ENCODE data around the gene KCNK1.

KCNK1 gene

GRCh38 chr1:233640179-233640578 is 26.3 kb downstream of the KCNK1 start:
- DNase-seq = no peak

- DNase-seq = no peak
Observed at GRCh38 chr1:233641029-233641428, 27.1 kb downstream of the KCNK1 start.

GRCh38 chr1:233647073-233647472 is 33.2 kb downstream of the KCNK1 start:
- no peak for DNase-seq

- no peak for DNase-seq
Observed at GRCh38 chr1:233647636-233648035, 33.7 kb downstream of the KCNK1 start.

GRCh38 chr1:233651061-233651460 is 37.2 kb downstream of the KCNK1 start:
- no peak for DNase-seq

- no peak for DNase-seq
Observed at GRCh38 chr1:233651563-233652233, 37.8 kb downstream of the KCNK1 start.

- DNase-seq = no peak
Observed at GRCh38 chr1:233652526-233652925, 38.6 kb downstream of the KCNK1 start.

- DNase-seq = no peak
Observed at GRCh38 chr1:233654658-233655280, 40.9 kb downstream of the KCNK1 start.

GRCh38 chr1:233655301-233655740 is 41.4 kb downstream of the KCNK1 start:
- no peak for DNase-seq

GRCh38 chr1:233656032-233656635 is 42.2 kb downstream of the KCNK1 start:
- no peak for DNase-seq

GRCh38 chr1:233656687-233657086 is 42.8 kb downstream of the KCNK1 start:
- no peak for DNase-seq

- DNase-seq = no peak
Observed at GRCh38 chr1:233657466-233657865, 43.6 kb downstream of the KCNK1 start.

- no peak for DNase-seq
Observed at GRCh38 chr1:233659495-233659894, 45.6 kb downstream of the KCNK1 start.

- no peak for DNase-seq
Observed at GRCh38 chr1:233661376-233662159, 47.7 kb downstream of the KCNK1 start.

- DNase-seq = peak in 1 of 2 experiments; percentile 31
Observed at GRCh38 chr1:233662575-233663304, 48.8 kb downstream of the KCNK1 start.

GRCh38 chr1:233664253-233664652 is 50.3 kb downstream of the KCNK1 start:
- DNase-seq = peak in 1 of 2 experiments; percentile 40

GRCh38 chr1:233664804-233665574 is 51.1 kb downstream of the KCNK1 start:
- no peak for DNase-seq

- DNase-seq = no peak
Observed at GRCh38 chr1:233665575-233666270, 51.8 kb downstream of the KCNK1 start.

GRCh38 chr1:233667741-233668140 is 53.8 kb downstream of the KCNK1 start:
- no peak for DNase-seq

GRCh38 chr1:233668146-233668724 is 54.3 kb downstream of the KCNK1 start:
- DNase-seq = peak; percentile 60 to 76

Measured in cerebellar nuclear complex (tissue), 1 donor.